M059J (cell line): ENCODE measurements around the gene ACSF2. TPM values are rescaled to one million over a fixed set of nuclear protein-coding genes. Genes with fewer than 3 reads are reported as not detected.
"Not testable (repeated sequence)": the region's sequence is repeated elsewhere in the genome, so short reads cannot be mapped to it uniquely, and the experiment has no call there.

Experiments
- DNase-seq: peaks from one replicate; pipeline ENCODE4 v3.0.0-alpha.2; 2012; ENCODE audit warnings: low read depth
- total RNA-seq: library from RNA; depleted of rRNA; stranded (reverse); fragments of >200 nt; shearing (Covaris generic); gene quantifications from 2 replicates; pipeline ENCODE4 v1.2.3, GENCODE V29; 2014

ACSF2 gene
- total RNA-seq, 1 experiment from 2014 or later, result 29.1 TPM

DNA sequence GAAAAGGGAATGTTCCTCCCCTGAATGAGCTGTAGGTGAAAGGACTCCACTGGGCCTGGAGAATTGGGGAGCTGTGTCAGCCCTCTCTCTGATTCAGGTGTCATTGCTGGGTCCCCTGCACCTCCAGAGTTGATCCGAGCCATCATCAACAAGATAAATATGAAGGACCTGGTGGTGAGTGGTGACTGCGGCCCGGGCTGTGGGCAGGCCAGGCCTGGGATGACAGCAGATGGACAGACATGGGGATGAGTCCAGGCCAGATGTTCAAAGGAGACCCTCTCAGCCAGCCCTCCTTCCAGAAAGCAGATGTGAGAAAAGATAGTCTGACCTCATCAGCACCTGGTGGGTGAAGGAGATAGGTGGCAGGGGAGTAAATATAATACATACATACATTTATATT is 38.1 kb downstream of the ACSF2 start:
- no peak for DNase-seq

DNA sequence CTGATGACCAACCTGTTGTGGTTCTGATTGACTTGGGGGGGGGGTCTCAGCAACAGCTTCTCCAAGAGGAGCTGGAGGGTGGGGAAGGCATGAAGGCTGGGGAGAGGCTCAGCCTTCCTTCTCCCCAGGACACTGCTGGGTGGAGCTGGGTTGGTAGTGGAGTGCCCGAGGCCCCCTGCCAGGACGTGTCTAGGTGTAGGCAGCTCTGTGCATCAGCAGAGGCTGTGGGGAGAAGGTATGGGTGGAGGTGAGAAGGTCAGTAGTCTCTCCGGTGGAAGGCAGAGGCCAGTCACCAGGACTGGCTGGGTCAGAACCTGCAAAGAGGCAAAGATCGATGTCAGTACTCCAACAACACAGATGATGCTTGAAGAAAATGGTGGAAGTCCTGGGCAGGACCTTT is 38.7 kb downstream of the ACSF2 start:
- no peak for DNase-seq

DNA sequence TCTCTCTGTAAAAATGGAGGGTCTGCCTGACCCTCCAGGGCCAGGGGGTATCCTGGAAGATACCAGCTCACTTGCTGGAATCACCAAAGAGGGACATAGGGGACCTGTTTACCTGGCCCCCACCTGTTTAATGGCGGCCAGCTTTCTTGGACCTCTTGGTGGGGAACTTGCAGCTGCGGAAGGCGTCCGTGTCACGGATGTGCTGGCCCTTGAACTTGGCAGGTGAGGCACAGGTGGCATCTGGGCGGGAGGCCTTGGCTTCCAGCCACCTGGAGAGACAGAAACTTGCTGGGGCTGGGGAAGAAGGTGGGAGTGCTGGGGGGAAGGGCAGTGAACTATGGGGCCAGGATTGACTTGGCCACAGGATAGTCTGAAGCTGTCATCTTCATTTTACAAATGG is 39.2 kb downstream of the ACSF2 start:
- DNase-seq, result no peak

DNA sequence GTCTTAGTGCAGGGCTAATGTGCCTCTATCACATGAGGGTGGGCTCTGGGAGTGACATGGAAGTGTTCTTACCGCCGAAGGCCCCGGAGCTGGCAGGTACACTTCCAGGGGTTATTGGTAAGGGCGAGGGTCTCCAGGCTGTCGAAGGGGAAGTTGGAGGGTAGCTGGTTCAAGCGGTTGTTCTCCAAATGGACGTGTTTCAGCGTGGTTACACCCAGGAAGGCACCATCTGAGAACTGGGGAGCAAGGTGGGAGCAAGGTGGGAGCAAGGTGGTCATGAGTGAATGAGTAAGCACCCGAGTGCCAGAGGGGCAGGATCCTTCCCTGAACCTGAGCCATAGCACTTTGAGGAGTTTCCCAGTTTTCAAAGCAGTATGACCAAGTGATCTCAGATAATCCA is 39.6 kb downstream of the ACSF2 start:
- no peak for DNase-seq

DNA sequence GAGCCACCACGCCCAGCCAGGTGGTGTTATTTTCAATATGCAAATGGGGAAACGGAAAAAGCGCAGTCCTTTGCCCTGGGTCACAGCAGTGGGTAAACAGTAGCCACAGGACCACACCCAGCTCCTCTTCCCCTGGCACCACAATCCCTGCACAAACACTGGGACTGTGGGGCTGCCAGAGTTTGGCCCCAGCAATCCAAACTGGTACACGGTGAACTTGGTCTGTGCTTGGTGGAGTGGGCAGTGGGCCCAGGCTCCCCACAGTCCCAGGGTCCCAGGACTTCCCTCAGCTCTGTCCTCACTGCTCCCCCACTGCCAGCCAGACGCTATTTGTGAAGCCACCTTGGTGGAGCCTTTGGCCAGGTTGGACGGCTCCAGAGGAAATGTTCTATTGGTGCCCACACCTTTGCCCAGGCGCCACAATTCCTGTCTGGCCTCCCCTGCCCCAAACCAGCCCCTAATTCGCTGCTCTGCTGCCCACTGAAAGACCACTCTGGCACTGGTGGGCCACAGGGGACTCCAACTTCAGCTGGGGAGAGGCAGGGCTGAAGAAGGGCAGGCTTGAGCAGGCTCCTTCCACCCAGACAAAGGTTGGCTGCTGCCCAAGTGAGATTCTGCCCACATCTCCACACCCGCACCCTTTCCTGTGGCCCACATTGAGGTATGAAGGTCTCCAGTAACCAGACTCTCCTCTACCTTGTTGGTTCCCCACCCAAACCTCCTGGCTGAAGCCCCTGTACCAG is 40.5 kb downstream of the ACSF2 start:
- DNase-seq, result no peak

DNA sequence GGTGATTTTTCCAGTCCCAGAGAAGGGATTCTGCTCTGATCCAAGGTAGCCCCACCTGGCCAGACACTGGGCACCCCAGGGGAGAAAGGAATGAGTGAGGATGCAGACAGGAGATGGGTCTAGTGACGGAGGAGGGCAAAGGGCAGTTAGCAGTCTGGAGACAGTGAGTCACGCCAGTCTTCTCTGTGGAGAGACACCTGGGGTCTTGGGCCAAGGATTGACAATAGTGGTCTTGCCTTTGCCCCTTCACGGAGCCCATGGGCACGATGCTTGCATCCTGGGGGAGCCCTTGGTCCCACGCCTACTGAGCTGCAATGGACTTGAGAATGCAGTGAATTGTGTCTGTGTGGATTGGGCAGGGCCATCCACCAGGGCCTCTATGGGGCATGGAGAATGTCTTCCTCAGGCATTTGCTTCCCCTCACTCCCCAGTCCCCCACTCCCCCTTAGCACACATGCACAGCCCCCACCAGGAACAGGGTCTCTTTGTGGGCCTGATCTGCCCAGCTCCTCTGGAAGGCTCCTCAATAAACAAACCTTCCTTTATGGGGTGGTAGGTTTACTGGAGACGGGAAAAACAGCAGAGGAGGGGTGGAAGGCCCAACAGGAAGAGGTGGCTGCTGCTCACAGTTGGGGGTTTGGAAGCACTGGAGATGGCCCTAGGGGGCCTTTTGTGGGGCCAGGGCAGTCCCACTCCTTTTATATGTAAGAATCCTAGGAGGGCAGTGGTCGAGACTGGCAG is 41.3 kb downstream of the ACSF2 start:
- DNase-seq, result no peak

DNA sequence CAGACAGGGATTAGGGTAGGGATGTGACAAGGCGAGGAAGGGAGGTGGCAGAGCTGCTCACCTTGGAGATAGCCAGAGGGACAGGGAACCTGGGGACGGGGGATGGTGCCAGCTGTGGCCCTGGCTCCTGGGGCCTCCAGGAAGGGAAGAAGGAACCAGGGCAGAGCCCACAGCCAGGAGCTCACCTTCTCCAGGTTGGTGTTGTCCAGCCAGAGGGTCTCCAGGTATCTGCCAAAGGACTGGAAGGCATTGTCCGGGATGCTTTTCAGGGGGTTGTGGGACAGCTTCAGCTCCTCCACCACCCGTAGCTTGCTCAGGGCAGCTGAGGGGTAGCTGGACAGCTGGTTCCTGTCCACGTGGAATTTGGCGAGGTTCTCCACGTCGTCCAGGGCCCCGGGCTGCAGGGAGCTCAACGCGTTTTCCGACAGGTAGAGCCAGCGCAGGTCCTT is 41.9 kb downstream of the ACSF2 start:
- no peak for DNase-seq

DNA sequence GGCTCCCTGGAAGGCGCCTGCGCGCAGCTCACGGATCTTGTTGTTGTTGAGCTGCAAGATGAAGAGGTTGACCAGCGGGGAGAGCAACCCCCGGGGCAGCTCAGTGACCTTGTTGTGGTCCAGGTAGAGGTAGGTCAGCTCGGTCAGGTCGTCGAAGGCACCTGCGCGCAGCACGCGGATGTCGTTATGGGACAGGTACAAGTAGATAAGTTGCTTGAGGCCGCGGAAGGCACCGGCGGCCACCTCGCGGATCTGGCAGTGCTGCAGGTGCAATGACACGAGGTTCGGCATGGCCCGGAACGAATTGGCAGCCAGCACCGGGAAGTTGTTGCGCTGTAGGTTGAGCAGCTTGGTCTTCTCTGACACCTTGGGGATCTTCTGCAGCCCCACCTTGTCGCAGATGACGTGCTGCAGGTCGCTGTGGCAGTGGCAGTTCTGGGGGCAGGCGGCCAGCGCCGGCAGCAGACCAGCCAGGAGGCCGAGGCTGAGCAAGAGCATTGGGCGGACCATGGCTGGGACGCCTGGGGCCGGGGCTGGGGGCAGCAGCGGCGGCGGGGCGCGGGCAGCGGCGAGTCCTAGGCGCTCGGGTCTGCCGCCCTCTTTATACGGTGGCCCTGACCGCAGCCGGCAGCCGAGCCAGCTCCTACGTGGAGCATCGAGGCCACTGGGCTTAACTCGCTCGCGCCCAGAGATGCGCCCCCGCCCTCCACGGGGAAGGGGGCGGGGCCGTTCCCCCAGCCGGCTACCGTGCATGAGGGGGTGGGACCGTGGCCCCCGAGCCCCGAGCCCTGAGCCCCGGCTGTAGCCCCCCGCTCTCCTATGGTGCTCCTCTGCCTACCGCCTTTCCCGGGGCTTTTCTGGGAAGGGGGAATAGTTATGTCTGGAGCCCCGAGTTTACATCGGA is 42.5 kb downstream of the ACSF2 start, which contains the start of gene CHAD:
CHAD (minus strand) TSS at position 577 of the 904 bp plus-strand sequence; CDS start at position 510, 67 bp downstream.
- no peak for DNase-seq

DNA sequence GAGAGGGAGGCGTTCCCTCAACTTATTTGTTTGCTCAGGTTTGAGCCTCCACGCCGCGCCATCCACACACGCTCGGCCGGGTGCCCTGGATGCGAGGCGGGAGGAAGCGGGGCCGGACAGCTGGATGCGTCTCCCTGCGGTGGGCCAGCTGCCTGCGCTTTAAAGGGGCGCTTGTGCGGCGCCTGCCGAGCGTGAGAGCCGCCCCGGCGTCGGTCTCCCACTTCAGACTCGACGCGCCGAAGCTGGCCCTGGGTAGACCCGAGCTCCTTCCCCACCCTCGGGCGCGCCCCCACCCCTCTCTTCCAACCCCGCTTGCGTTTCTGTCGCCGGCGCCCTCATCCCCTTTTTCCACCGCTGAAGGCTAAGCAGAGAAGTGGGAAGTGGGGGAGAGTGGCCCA is 43.2 kb downstream of the ACSF2 start:
- no peak for DNase-seq

DNA sequence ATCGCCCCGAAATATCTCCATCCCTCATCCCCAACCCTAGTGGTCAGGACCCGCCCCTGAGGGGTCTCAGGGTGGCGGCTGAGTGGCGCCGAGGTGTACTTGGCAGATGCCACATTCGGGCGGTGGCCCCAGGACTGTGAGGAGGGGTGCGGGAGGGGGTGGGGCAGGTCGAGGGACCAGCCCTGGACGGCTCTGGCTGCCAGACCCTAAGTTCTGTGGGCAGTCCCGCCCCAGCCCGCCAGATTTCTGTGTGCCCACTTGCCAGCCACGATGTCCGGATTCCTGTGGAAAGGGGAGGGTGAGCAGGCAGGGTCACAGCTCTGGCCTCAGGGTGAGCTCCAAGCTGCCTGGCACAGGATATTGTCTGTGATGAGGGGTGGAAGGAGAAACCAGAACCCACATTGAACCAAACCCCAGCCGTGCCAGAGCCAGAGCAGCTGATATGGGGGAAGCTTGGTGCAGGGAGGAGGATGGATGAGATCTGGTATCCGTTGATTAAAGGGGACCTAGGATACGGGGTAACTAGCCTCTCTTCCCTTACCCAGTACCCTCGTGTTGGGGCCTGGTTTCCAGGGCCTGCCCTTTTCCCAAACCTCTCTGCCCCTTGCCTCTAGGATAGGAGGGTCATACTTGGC is 43.8 kb downstream of the ACSF2 start:
- DNase-seq, result no peak

DNA sequence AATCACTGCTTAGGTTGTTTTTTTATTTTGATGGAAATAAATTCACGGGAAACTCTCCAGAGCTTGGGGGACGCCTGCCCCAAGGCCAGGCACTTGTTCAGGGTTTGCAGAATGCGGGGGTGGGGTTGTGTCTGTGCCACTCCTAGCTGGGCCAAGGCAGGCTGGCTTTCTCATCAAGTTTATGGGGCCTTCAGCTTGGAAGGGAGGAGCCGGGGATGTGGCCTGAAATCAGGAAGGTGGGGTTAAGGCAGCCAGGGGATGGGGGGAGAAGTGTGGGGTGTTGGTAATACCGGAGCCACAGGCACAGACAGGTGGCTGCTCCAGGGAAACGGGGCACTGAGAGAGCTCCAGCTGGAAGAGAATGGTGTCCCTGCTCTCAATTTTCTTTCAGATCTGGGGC is 44.4 kb downstream of the ACSF2 start:
- DNase-seq, result no peak

DNA sequence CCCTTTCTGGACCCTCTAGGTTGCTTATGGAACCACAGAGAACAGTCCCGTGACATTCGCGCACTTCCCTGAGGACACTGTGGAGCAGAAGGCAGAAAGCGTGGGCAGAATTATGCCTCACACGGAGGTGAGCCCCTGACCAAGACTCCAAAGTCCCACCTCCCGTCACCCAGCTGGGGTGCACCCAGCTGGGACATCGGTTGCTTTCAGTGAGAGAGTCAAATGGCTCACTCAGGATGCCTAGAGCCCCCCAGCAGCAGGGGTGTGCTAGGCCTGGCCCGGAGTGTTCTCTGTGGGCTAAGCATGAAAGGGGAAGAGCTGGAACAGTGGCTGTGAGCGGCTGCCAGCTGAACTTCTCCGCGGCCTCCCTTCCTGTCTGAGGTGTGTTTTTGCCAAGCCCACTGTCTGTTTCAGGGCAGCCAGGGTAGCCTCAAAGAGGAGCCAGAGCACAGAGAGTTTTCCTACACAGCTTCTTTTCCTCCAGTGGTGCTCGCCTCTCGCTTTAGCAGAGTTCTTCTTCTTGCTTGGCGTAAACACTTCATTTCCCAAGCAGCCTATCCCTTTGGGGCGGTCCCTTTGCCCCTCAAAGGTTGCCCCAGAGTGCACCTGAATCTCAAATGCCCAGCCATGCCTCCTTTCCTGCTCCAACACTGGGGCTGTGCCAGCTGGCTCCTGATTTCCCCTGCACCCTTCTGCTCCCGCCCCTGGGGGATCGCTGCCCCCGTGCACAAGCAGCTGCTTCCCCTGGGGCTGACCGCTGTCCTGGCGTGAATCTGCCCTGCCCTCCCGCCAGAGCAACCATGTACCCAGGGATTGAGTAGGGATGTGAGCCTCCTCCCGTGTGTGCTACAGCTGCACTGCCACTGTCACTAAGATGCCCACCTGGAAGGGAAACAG is 45.2 kb downstream of the ACSF2 start:
- DNase-seq, result no peak

DNA sequence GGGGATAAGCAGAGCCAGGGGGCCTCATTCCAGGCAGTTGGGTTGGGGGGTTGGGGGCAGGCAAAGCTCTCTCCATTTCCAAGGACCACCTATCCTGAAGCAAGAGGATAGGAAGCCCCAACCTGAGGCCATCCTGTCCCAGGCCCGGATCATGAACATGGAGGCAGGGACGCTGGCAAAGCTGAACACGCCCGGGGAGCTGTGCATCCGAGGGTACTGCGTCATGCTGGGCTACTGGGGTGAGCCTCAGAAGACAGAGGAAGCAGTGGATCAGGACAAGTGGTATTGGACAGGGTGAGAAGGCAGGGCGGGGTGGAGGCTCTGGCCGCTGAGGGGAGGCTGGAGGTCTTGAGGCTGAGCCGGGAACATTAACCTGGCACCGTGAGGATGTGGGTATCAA is 46.3 kb downstream of the ACSF2 start:
- DNase-seq, result no peak

DNA sequence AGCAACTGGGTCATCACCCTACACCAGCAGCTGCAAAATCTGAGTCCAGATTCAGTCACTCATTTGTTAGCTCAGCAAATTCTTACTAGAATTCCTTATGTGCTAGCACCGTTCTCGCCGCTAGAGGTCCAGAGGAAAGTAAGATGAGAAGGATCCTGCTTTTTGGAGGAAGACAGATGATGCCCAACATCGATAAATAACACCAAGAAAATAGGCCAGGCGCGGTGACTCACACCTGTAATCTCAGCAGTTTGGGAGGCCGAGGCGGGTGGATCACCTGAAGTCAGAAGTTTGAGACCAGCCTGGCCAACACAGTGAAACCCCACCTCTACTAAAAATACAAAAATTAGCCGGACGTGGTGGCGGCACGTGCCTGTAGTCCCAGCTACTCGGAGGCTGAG is 46.7 kb downstream of the ACSF2 start:
- DNase-seq, result not testable (repeated sequence)

DNA sequence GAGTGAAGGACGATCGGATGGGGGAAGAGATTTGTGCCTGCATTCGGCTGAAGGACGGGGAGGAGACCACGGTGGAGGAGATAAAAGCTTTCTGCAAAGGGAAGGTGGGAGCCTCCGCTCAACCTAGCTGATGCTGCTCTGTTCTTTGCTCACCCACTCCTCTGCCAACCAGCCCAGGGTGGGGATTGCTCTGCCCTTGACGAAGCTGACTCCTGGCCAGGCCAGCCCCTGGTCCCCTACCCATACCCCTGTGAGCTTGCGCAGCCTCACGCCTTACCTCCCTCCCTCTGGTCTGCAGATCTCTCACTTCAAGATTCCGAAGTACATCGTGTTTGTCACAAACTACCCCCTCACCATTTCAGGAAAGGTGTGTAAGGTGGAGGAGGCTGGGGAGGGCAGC is 47.9 kb downstream of the ACSF2 start:
- no peak for DNase-seq

DNA sequence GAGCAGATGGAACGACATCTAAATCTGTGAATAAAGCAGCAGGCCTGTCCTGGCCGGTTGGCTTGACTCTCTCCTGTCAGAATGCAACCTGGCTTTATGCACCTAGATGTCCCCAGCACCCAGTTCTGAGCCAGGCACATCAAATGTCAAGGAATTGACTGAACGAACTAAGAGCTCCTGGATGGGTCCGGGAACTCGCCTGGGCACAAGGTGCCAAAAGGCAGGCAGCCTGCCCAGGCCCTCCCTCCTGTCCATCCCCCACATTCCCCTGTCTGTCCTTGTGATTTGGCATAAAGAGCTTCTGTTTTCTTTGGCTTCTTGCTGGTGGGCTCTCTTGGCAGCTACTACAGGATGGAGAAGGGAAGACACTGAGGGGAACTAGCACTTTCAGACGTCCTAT is 48.5 kb downstream of the ACSF2 start:
- no peak for DNase-seq

DNA sequence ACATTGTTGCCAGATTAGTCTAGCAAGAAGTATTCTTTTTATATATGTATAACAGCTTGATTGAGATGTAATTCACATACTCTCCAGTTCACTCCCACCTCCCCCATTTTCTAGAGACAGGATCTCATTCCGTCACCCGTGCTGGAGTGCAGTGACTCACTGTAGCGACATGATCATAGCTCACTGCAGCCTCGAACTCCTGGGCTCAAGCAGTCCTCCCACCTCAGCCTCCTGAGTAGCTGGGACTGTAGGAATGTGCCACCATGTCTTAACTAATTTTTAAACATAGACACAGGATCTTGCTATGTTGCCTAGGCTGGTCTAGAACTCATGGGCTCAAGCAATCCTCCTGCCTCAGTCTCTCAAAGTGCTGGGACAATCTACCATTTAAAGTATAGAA is 49.3 kb downstream of the ACSF2 start:
- no peak for DNase-seq

DNA sequence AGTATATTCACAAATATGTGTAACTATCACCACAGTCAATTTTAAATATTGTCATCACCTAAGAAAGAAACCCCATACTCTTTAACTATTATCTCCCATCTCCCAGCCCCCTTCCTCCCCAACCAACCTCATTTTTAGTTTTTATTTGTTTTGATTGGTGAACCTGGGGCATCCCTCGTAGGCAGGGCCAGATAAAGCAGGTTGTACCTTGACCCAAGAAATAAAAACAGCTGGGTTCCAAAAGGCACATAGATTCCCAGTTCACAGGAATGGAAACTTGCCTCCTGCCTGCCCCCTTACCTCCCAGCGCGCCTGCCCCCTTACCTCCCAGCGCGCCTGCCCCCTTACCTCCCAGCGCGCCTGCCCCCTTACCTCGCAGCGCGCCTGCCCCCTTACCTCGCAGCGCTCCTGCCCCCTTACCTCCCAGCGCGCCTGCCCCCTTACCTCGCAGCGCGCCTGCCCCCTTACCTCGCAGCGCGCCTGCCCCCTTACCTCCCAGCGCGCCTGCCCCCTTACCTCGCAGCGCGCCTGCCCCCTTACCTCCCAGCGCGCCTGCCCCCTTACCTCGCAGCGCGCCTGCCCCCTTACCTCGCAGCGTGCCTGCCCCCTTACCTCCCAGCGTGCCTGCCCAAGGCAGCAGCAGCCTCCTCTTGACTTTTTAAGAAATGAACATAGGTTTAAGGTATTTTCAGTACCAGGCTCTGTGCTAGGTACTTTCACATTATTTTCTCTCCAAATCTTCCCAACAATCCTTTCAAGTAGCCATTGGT is 49.9 kb downstream of the ACSF2 start:
- not testable (repeated sequence) for DNase-seq

DNA sequence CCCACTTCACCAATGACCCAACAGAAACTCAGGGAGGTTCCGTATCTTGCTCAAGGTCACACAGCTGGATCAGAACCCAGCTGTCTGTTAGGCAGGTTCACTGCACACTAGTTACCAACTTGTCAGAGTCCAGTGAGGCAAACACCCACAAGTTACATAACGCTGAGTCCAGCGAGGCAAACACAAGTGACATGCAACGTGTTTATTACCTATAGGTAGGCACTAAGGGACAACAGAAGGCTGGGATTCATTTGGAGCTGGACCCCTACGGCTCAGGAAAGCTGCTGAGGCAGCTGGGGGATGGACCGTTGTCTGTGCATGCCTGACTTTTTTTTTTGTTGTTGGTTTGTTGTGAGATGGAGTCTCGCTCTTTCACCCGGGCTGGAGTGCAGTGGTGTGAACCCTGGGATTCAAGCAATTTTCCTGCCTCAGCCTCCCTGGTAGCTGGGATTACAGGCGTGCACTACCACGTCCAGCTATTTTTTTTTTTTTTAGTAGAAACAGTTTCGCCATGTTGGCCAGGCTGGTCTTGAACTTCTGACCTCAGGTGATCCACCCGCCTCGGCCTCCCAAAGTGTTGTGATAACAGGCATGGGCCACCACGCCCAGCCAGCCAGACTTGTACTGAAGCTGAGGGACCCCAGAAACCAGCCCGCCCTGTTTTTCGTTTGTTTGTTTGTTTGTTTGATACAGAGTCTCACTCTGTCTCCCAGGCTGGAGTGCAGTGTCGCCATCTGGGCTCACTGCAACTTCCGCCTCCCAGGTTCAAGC is 50.7 kb downstream of the ACSF2 start:
- DNase-seq, result no peak
